ENCODE data around the gene FAM9C.

DNA sequence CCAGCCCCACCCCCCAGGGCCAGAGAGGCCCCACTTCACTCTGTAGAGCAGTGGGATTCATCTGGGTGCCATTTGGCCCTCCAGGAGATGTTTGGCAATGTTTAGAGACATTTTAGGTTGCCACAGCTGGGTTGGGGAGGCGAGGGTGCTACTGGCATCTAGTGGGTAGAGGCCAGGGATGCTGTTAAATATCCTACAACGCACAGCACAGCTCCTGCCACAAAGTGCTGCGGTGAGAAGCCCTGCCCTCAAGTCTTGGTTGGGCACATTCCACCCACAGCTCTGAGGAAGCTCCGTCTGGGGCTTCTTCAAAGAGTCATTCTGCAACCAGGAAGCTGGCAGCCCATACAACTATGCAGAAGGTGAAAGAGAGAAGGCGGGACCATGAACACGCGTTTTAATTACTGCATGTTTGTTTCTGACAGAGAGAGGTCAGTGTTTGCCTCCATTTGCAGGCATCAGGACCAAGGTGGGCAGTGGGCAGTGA is 48.1 kb upstream of the FAM9C start:
- TF ChIP-seq, protein P1, sequence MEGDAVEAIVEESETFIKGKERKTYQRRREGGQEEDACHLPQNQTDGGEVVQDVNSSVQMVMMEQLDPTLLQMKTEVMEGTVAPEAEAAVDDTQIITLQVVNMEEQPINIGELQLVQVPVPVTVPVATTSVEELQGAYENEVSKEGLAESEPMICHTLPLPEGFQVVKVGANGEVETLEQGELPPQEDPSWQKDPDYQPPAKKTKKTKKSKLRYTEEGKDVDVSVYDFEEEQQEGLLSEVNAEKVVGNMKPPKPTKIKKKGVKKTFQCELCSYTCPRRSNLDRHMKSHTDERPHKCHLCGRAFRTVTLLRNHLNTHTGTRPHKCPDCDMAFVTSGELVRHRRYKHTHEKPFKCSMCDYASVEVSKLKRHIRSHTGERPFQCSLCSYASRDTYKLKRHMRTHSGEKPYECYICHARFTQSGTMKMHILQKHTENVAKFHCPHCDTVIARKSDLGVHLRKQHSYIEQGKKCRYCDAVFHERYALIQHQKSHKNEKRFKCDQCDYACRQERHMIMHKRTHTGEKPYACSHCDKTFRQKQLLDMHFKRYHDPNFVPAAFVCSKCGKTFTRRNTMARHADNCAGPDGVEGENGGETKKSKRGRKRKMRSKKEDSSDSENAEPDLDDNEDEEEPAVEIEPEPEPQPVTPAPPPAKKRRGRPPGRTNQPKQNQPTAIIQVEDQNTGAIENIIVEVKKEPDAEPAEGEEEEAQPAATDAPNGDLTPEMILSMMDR (IDR thresholded peaks at IDR 0.05; ENCODE audit: extremely low read depth in 1 of 2, insufficient read depth in 1 of 2, low read depth in 1 of 2, low read length in 2 of 2) = no peak
- TF ChIP-seq POLR2AphosphoS5 (IDR thresholded peaks at IDR 0.05; ENCODE audit: insufficient read depth, low read depth, low read length) = no peak
- TF ChIP-seq POLR2A (IDR thresholded peaks at IDR 0.05; ENCODE audit: low read depth, low read length) = no peak
- TF ChIP-seq, protein P2, sequence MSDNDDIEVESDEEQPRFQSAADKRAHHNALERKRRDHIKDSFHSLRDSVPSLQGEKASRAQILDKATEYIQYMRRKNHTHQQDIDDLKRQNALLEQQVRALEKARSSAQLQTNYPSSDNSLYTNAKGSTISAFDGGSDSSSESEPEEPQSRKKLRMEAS (IDR thresholded peaks at IDR 0.05; ENCODE audit: insufficient read depth, insufficient read length) = no peak
- no peak for TF ChIP-seq JUN (IDR thresholded peaks at IDR 0.05; ENCODE audit: borderline replicate concordance, insufficient read depth, insufficient read length, low read depth)
- TF ChIP-seq EZH2 (IDR thresholded peaks at IDR 0.05; ENCODE audit: borderline replicate concordance, low read depth, low read length, severe bottlenecking) = no peak
- no peak for TF ChIP-seq MYC (IDR thresholded peaks at IDR 0.05; ENCODE audit: low read depth, low read length)
- TF ChIP-seq FOS (IDR thresholded peaks at IDR 0.05; ENCODE audit: borderline replicate concordance, insufficient read depth, low read length) = no peak
- no peak for TF ChIP-seq GATA2 (IDR thresholded peaks at IDR 0.05; ENCODE audit: insufficient read depth, insufficient read length, low read depth, low read length)

All from endothelial cell of umbilical vein (primary cell).